22Rv1 (cell line): ENCODE measurements around the gene TMEM51.

Experiments used
- ZFX ChIP-seq: fragments of 450-650 bp; IDR thresholded peaks from 2 replicates; pipeline ENCODE4 v1.6.1; 2017; ENCODE audit warnings: antibody characterized with exemption, borderline replicate concordance
- TF ChIP-seq, protein P1 (sequence below): fragments of 450-650 bp; IDR thresholded peaks from 2 replicates; pipeline ENCODE4 v1.5.1; 2017; ENCODE audit warnings: mild to moderate bottlenecking

DNA sequence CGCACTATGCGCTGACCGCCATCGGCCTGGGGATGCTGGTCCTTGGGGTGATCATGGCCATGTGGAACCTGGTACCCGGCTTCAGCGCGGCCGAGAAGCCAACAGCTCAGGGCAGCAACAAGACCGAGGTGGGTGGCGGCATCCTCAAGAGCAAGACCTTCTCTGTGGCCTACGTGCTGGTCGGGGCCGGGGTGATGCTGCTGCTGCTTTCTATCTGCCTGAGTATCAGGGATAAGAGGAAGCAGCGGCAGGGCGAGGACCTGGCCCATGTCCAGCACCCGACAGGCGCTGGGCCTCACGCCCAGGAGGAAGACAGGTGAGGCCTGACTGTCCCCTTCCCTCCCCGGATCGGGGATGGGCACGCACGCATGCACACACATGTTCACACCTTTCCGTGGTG lies 61.6 kb downstream of the TMEM51 start:
- TF ChIP-seq, protein P1, sequence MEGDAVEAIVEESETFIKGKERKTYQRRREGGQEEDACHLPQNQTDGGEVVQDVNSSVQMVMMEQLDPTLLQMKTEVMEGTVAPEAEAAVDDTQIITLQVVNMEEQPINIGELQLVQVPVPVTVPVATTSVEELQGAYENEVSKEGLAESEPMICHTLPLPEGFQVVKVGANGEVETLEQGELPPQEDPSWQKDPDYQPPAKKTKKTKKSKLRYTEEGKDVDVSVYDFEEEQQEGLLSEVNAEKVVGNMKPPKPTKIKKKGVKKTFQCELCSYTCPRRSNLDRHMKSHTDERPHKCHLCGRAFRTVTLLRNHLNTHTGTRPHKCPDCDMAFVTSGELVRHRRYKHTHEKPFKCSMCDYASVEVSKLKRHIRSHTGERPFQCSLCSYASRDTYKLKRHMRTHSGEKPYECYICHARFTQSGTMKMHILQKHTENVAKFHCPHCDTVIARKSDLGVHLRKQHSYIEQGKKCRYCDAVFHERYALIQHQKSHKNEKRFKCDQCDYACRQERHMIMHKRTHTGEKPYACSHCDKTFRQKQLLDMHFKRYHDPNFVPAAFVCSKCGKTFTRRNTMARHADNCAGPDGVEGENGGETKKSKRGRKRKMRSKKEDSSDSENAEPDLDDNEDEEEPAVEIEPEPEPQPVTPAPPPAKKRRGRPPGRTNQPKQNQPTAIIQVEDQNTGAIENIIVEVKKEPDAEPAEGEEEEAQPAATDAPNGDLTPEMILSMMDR: no peak
- TF ChIP-seq ZFX: no peak
